Fibroblast of villous mesenchyme (primary cell): ENCODE data around the gene SLC16A3. TPM values are rescaled to one million over a fixed set of nuclear protein-coding genes. Genes with fewer than 3 reads are reported as not detected.

Source experiments
- DNase-seq: peaks from one replicate; pipeline ENCODE4 v3.0.0-alpha.2; 2010; ENCODE audit warnings: low read depth
- H3K4me3 ChIP-seq: 2 replicates; pipeline ENCODE4 v1.5.1; 2011; ENCODE audit warnings: low read depth, mild to moderate bottlenecking, low read length
- CTCF ChIP-seq: IDR thresholded peaks from 2 replicates; pipeline ENCODE4 v1.5.1; 2012; ENCODE audit warnings: low read depth, mild to moderate bottlenecking, low read length; ENCODE audit not compliant: insufficient read depth
- total RNA-seq: library from RNA; depleted of rRNA; stranded (reverse); fragments of >200 nt; gene quantifications from 2 replicates; pipeline ENCODE4 v1.2.3, GENCODE V29; 2012

Gene SLC16A3
- total RNA-seq, 1 donor: 174 TPM

DNA sequence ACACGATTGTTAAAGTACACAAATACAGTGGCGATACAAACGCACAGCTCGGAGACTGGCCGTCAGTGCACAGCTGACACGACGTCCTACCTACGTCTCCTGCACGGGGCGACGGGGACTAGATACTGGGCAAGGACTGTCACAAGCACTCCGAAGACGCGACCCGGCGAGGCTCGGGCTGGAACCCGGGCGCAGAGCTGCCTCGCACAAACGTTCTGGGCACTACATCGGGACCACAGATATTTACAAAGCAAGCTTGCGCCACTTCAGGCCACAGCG is 13.8 kb downstream of the SLC16A3 start:
- TF ChIP-seq CTCF: no peak
- peak; percentile 38 for DNase-seq

DNA sequence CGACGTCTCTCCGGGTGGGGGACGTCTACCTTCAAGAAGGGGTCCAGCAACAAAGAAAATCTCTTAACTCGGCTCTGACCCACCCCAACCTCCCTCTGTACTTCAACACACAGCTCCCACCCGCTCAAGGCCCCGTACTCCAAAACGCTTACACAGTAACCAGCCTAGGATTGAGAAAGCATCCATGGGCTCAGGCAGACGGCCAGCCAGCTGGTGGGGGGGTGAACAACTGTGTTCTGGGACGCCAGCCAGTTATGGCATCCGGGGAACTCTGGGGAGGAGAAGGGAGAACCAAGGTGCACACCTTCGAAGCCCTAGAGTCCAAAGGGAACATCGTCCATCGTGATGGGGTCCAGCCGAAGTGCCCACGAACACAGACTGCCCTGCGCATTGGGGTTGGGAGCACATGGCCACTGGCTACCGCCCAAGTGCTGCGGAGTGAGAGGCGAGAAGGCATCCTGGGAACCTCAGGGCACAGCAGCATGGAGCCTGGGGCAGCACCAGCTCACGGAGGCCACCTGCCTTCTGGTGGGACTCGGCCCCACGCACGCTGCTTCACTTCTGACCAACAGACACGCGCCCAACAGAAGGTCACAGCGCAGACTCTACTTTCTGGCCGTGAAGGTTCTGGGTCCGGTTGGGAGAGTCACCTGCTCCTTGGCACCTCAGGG is 14.3 kb downstream of the SLC16A3 start:
- peak; percentile 88 for DNase-seq
- no peak for TF ChIP-seq CTCF
- no peak overlapping the region for H3K4me3 ChIP-seq

More for the DNA sequence above, 13.8 kb downstream of the SLC16A3 start:
- no peak overlapping the region for H3K4me3 ChIP-seq

- TF ChIP-seq CTCF: no peak
- DNase-seq: no peak
- no peak overlapping the region for H3K4me3 ChIP-seq
Measured at GRCh38 chr17:82243648-82244412, 15.0 kb downstream of the SLC16A3 start.

GRCh38 chr17:82244413-82245133 is 15.7 kb downstream of the SLC16A3 start:
- peak; percentile 58 for DNase-seq
- H3K4me3 ChIP-seq: no peak overlapping the region
- peak; percentile 36 for TF ChIP-seq CTCF

GRCh38 chr17:82245134-82246039 is 16.5 kb downstream of the SLC16A3 start:
- no peak for TF ChIP-seq CTCF
- no peak for DNase-seq
- no peak overlapping the region for H3K4me3 ChIP-seq

GRCh38 chr17:82246040-82246364 is 17.2 kb downstream of the SLC16A3 start:
- no peak for DNase-seq
- no peak for TF ChIP-seq CTCF
- no peak overlapping the region for H3K4me3 ChIP-seq
